Gastrocnemius medialis (tissue), 4 donors: ENCODE results near the gene SIK2.

ENCODE experiments used
- CTCF ChIP-seq, 5 experiments: fragments of 450-650 bp in 3 of 5; fragments of 200-600 bp in 2 of 5; sonication (generic) in 2 of 5; IDR thresholded peaks in 4 of 5; conservative IDR thresholded peaks in 1 of 5; 1 replicate in 4 of 5; 2 replicates in 1 of 5; pipeline ENCODE4 v1.5.1; 2016 to 2019; ENCODE audit warnings: antibody characterized with exemption in 5 of 5, mild to moderate bottlenecking in 3 of 5, moderate library complexity in 3 of 5
- POLR2A ChIP-seq, 2 donors: fragments of 450-650 bp; IDR thresholded peaks; one replicate each; pipeline ENCODE4 v1.6.1; 2017; ENCODE audit warnings: antibody characterized with exemption in 2 of 2, mild to moderate bottlenecking in 2 of 2, moderate library complexity in 2 of 2

GRCh38 chr11:111725621-111726020 lies 123.4 kb downstream of the SIK2 start:
- TF ChIP-seq POLR2A (IDR thresholded peaks at IDR 0.05) = no peak
- TF ChIP-seq CTCF (IDR thresholded peaks at IDR 0.05 in 4 of 5, conservative IDR thresholded peaks at IDR 0.05 in 1 of 5) = no peak
